Tibial artery (tissue), 4 donors: ENCODE measurements around the gene IGSF11.

Experiments used
- DNase-seq, 2 donors: peaks; one replicate each; pipeline ENCODE4 v3.0.0-alpha.2; 2019
- H3K27ac ChIP-seq, 2 donors: fragments of 200-600 bp; sonication (generic) in 1 of 2; 1 replicate in 1 of 2; 2 replicates in 1 of 2; pipeline ENCODE4 v1.5.1; 2018 to 2019; ENCODE audit warnings: mild to moderate bottlenecking in 1 of 2
- H3K27me3 ChIP-seq, 2 donors: fragments of 200-600 bp; sonication (generic) in 1 of 2; one replicate each; pipeline versions ENCODE4 v1.5.1 to v1.6.0; 2016 to 2019
- H3K36me3 ChIP-seq, 3 donors: fragments of 200-600 bp; sonication (generic) in 2 of 3; one replicate each; pipeline ENCODE4 v1.5.1; 2016 to 2019; ENCODE audit warnings: mild to moderate bottlenecking in 2 of 3
- H3K4me1 ChIP-seq, 4 donors: fragments of 200-600 bp; sonication (generic) in 2 of 4; 1 replicate in 3 of 4; 2 replicates in 1 of 4; pipeline ENCODE4 v1.5.1; 2016 to 2019
- H3K4me3 ChIP-seq, 2 donors: fragments of 200-600 bp; sonication (generic) in 1 of 2; 1 replicate in 1 of 2; 2 replicates in 1 of 2; pipeline ENCODE4 v1.5.1; 2018 to 2019; ENCODE audit warnings: mild to moderate bottlenecking in 2 of 2
- H3K9me3 ChIP-seq, 3 donors: fragments of 200-600 bp; sonication (generic) in 1 of 3; one replicate each; pipeline ENCODE4 v1.5.1; 2016 to 2019
- intact Hi-C: fragments of 100-400 bp; cut with DNase I; formaldehyde crosslinking; loops from one replicate; pipeline ENCODE4 v1.15.0; 2023; ENCODE audit warnings: low total_unique reads
- TF ChIP-seq, protein P1 (sequence below), 2 experiments: fragments of 200-600 bp in 1 of 2; fragments of 450-650 bp in 1 of 2; IDR thresholded peaks; one replicate each; pipeline ENCODE4 v1.5.1; 2017 to 2019; ENCODE audit warnings: antibody characterized with exemption in 2 of 2, mild to moderate bottlenecking in 1 of 2, moderate library complexity in 1 of 2

The IGSF11 gene

DNA sequence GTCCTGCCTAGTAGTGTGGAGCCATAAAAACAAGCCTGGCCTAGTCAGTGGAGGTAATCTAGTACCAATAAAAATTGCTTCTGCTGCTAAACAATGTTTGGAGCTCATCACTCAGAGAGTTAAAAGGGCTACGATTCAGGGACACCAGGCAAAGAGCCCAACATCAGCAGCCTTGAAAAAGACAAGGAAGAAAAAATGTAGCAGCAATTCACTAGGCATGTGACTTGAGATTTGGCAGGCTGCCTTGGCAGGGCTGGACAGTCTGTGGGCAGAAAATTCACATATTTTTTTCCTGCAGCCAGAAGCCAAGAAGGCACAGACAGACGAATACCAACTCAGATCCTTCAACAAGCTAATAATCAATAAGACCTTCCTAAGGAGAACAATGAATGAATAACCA, 47.2 kb downstream of the IGSF11 start:
- H3K36me3 ChIP-seq = no peaks in the 10 kb centered on the region
- H3K27ac ChIP-seq = no peak overlapping the region
- no peak overlapping the region for H3K4me3 ChIP-seq
- peak; percentile 27 to 76 for DNase-seq
- intact Hi-C loops = no loop called here
- no peaks in the 10 kb centered on the region for H3K9me3 ChIP-seq
- peaks cover 0 to 23% (median 11%) of the 10 kb centered on the region in 4 donors for H3K4me1 ChIP-seq
- TF ChIP-seq, protein P1, sequence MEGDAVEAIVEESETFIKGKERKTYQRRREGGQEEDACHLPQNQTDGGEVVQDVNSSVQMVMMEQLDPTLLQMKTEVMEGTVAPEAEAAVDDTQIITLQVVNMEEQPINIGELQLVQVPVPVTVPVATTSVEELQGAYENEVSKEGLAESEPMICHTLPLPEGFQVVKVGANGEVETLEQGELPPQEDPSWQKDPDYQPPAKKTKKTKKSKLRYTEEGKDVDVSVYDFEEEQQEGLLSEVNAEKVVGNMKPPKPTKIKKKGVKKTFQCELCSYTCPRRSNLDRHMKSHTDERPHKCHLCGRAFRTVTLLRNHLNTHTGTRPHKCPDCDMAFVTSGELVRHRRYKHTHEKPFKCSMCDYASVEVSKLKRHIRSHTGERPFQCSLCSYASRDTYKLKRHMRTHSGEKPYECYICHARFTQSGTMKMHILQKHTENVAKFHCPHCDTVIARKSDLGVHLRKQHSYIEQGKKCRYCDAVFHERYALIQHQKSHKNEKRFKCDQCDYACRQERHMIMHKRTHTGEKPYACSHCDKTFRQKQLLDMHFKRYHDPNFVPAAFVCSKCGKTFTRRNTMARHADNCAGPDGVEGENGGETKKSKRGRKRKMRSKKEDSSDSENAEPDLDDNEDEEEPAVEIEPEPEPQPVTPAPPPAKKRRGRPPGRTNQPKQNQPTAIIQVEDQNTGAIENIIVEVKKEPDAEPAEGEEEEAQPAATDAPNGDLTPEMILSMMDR (IDR thresholded peaks at IDR 0.05) = no peak
- no peaks in the 10 kb centered on the region for H3K27me3 ChIP-seq

DNA sequence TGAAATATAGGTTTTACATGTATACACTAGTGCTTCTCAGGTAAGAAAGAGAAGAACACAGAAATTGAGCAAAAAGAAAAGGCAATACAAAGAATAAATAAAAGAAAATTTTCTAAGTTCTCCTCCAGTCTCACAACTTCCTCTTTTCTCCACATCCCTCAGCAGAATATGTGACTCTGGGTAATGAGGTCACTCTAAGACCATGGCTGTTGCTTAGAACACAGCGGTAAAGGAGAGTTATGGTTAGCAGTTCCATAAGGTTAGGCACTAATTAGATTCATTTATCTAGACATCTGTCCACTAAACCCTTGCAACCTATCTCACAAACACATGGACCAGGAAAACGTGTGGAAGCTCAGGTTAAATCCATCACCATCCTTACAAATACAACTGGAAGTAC, 47.9 kb downstream of the IGSF11 start:
- Histone ChIP-seq H3K36me3 (no peaks in the 10 kb centered on the region), H3K27me3 (no peaks in the 10 kb centered on the region), H3K4me3 (no peak overlapping the region), H3K4me1 (peaks cover 0 to 23% (median 11%) of the 10 kb centered on the region in 4 donors), H3K9me3 (no peaks in the 10 kb centered on the region), H3K27ac (no peak overlapping the region)
- intact Hi-C loops = no loop called here
- DNase-seq = no peak
- TF ChIP-seq, protein P1 (IDR thresholded peaks at IDR 0.05) = no peak

DNA sequence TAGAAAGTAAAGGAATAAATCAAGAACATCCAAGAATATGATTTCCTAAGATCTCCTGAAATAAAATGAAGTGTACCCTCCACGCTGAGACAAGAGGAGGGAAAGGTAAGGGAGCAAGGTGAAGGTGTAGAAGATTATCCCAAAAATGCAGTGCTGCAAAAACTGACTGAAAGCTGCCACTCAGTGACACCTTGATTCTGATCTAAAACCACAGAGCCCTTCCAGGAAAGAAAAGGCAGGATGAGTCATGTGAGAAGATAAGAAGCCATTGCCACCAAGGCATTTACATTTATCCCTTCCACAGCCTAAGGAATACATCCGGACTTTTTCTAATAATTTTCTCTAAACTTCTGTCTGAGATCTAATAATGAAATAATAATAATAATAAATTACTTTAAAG, 49.9 kb downstream of the IGSF11 start:
- no peaks in the 10 kb centered on the region for H3K27me3 ChIP-seq
- no peak for DNase-seq
- no peak overlapping the region for H3K4me3 ChIP-seq
- intact Hi-C loops = no loop called here
- peaks cover 0 to 16% (median 11%) of the 10 kb centered on the region in 4 donors for H3K4me1 ChIP-seq
- no peaks in the 10 kb centered on the region for H3K36me3 ChIP-seq
- TF ChIP-seq, protein P1 (IDR thresholded peaks at IDR 0.05) = no peak
- H3K27ac ChIP-seq = no peak overlapping the region
- H3K9me3 ChIP-seq = no peaks in the 10 kb centered on the region

DNA sequence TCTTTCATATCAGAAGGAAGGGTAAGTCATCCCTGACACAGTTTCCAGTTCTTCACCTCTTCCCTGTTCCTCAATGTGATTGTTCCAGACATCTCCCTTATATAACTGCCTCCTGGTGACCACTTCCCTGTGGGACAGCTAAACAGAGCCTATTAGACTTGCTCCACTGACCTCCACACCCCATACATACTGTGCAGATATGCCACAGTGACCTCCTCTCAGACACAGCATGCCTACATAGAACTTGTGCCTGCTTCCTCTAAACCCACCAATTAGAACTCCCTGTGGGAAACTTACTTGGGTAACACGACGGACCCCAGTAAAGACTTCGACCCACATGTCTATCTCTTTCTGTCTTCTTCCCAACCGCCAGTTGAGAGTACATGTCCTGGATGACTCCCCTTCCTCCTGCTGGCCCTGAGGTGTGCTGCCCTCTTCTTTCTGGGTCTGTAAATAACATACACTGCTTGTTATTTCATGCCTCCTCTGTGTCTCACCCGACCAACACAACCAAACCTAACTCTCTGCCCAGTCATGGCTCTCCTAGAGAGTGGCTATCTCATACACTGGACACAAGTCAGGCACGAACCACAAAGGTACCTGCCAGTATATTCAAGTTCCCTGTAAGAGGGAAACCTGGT, 53.0 kb downstream of the IGSF11 start:
- H3K27ac ChIP-seq = no peak overlapping the region
- H3K4me1 ChIP-seq = no peaks in the 10 kb centered on the region

DNA sequence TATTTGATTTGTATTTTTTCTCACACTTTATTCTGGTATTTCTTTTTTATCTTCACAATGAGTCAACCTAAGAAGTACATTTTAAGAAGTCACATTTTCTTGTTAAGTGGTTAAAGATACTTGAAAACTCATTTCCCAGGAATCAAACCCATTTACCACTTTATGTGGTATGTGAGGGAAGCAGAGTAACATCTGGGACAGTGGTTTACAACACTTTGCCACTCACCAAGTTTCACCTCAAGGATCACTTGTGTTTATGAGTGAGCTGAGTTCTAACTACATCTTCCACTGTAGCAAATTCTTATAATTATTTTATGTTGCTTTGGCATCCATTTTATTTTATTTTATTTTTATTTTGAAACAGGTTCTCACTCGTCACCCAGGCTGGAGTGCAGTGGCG, 53.8 kb downstream of the IGSF11 start:
- Histone ChIP-seq H3K36me3 (no peaks in the 10 kb centered on the region), H3K4me3 (no peak overlapping the region), H3K27ac (no peak overlapping the region), H3K4me1 (no peaks in the 10 kb centered on the region), H3K9me3 (no peaks in the 10 kb centered on the region), H3K27me3 (no peaks in the 10 kb centered on the region)
- TF ChIP-seq, protein P1 (IDR thresholded peaks at IDR 0.05) = no peak
- intact Hi-C loops = no loop called here
- no peak for DNase-seq

More for the DNA sequence above, 53.0 kb downstream of the IGSF11 start:
- Histone ChIP-seq H3K27me3 (no peaks in the 10 kb centered on the region), H3K9me3 (no peaks in the 10 kb centered on the region), H3K36me3 (no peaks in the 10 kb centered on the region), H3K4me3 (no peak overlapping the region)
- intact Hi-C loops = no loop called here
- TF ChIP-seq, protein P1 (IDR thresholded peaks at IDR 0.05) = no peak
- DNase-seq = no peak

DNA sequence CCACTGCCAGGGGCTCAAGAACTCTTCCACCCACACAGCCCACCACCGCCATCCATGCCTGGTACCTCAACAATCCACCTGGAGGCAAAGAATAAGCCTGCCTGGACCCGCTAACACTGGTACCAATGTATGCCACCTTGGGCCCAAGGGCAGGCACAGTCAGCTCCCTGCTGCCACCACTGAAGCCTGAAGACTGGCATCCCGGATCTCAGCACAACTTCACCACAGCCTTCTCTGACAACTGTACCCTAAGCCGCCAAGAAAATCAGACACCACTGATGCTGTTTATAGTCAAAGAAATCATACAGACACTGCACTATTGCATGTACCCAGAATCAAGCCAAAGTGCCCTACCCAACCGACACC, 56.3 kb downstream of the IGSF11 start:
- no peak for DNase-seq
- Histone ChIP-seq H3K36me3 (no peaks in the 10 kb centered on the region), H3K27ac (no peak overlapping the region)

More for the DNA sequence above, 56.3 kb downstream of the IGSF11 start:
- Histone ChIP-seq H3K4me1 (no peaks in the 10 kb centered on the region), H3K4me3 (no peak overlapping the region), H3K27me3 (no peaks in the 10 kb centered on the region), H3K9me3 (no peaks in the 10 kb centered on the region)
- intact Hi-C loops = no loop called here
- TF ChIP-seq, protein P1 (IDR thresholded peaks at IDR 0.05) = no peak
